Left ventricle myocardium superior (tissue), 1 donor: ENCODE data around the gene TP73. TPM values are rescaled to one million over a fixed set of nuclear protein-coding genes. Genes with fewer than 3 reads are reported as not detected.

Experiments used
- ATAC-seq: fragments of 200-7000 bp; cut with Tn5 transposase; one replicate; pipeline ENCODE4 v1.9.1; 2020; ENCODE audit warnings: mild to moderate bottlenecking, moderate library complexity
- DNase-seq: peaks from one replicate; pipeline ENCODE4 v3.0.0-alpha.2; 2020
- intact Hi-C: fragments of 100-400 bp; cut with micrococcal nuclease; formaldehyde crosslinking; loops from one replicate; pipeline ENCODE4 v1.11.0; 2022
- total RNA-seq: library from RNA; stranded (reverse); fragmentation: NEBNext Ultra II Directional; extraction: Animal tissue kit (Norgen Biotek cat#: 25700); gene quantifications from one replicate; pipeline ENCODE4 v1.2.1, GENCODE V29; 2021
- donor health status: DM: no; HTN: yes; CAD: no; lungs with severe emphysema.

TP73 gene
- total RNA-seq, 1 donor from 2014 or later, result 0.05 TPM

DNA sequence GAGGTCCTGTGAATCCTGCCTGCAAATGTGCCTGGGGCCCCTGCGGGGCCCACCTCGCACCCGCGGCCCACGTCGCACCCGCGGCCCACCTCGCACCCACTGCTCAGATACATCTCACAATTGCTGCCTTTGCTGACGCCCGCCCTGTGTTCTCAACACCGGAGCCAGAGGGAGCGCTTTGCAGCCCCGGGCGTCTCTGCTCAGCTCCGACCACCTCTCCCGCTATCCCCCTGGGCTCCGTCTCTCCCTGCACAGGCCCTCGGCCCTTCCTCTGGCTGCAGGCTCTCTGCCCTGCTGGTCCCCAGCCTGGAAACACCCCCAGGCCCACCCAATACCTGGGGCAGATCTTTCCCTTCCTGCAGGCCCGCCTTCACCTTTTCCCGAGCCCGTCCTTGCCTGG lies 44.8 kb downstream of the TP73 start:
- no peak for ATAC-seq
- no peak for DNase-seq
- intact Hi-C loops, result no loop called here

GRCh38 chr1:3697810-3698209 lies 45.5 kb downstream of the TP73 start:
- no peak for DNase-seq
- intact Hi-C loops, result no loop called here
- ATAC-seq, result no peak

DNA sequence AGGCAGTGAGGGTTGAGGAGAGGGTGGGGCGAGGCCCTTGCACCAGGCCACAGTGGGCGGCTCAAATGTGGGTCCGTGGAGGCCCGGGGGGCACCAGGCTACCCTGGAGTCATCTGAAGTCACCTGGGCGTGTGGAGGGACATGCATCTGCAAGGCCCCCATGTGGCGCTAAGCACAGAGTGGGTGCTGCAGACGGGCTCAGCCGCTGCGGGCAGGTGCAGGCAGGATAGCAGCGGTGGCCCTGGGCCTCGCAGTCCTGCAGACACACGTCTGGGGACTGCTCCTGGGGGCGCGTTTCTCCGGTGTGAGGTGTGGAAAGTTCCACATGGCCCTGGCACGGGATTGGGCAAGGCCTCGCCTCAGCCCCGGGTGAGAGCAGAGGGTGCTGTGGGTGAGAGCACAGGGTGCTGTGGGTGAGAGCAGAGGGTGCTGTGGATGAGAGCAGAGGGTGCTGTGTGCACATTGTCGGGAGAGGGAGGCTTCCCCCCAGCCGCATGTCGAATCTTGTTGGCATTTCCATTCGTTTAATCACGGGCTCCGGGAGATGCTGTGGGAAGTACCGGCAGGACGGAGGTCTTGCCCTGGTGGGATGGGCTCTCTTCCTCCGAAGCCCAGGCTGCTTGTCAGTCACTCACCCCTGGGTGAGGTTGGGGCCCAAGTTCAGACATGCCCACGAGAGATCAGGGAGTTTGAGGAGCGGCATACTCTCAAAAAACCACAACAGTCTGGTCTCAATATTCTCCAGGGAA lies 46.5 kb downstream of the TP73 start:
- ATAC-seq (no peak), DNase-seq (no peak)
- intact Hi-C loops, result no loop called here

GRCh38 chr1:3699596-3699995 lies 47.3 kb downstream of the TP73 start:
- no peak for DNase-seq
- intact Hi-C loops, result no loop called here
- ATAC-seq, result no peak

DNA sequence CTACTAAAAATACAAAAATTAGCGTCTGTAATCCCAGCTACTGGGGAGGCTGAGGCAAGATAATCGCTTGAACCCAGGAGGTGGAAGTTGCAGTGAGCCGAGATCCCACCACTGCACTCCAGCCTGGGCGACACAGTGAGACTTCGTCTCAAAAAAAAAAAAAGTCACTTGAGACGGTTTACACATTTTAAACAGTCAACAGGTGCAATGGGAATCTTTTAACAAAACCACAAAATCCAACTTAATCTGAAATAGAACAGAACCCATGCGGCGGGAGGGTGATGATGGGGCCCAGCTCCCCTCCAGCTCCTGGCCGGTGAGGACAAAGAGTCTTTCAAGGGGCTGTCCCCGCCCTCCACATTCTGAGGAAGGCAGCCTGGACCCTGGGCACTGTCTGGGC lies 48.3 kb downstream of the TP73 start:
- DNase-seq, result no peak
- no peak for ATAC-seq
- intact Hi-C loops, result no loop called here

- DNase-seq (no peak), ATAC-seq (no peak)
- intact Hi-C loops, result no loop called here
These were observed 50.2 kb downstream of the TP73 start for GRCh38 chr1:3702528-3702927.

- ATAC-seq (no peak), DNase-seq (no peak)
- intact Hi-C loops, result no loop called here
These were observed 50.8 kb downstream of the TP73 start for GRCh38 chr1:3702990-3703728.

- intact Hi-C loops, result no loop called here
- DNase-seq (no peak), ATAC-seq (no peak)
These were observed 51.6 kb downstream of the TP73 start for GRCh38 chr1:3703786-3704371.

DNA sequence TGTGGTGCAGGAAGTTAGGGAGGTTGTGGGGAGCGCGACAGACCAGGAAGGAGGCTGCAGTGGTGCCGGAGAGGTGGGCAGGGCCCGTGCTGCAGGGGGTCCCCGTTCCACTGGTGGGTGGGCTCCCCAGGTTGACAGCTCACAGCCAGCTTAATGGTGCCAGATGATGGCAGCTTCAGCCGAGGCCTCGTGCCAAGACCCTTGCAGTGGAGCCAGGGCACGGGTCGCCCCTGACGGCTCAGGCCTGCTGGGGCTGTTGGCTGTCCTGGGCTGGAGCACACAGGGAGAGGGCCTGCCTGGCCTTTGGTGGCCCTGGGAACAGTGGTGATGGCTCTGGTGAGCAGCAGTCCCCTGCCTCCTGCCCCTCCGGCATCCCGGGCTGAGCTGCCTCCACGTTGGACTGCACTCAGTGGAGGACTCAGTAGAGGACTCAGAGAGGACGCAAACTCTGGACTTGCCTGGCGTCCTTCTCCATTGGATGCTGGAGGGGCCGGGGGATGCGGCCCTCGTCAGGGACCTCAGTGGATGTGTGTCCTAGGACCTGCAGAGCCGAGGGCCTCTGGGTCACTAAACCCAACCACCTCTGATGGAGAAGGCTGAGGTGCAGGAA lies 53.1 kb downstream of the TP73 start:
- intact Hi-C loops, result no loop called here
- ATAC-seq, result no peak
- DNase-seq, result no peak

- ATAC-seq (no peak), DNase-seq (no peak)
- intact Hi-C loops, result no loop called here
These were observed 54.5 kb downstream of the TP73 start for GRCh38 chr1:3706651-3707297.

DNA sequence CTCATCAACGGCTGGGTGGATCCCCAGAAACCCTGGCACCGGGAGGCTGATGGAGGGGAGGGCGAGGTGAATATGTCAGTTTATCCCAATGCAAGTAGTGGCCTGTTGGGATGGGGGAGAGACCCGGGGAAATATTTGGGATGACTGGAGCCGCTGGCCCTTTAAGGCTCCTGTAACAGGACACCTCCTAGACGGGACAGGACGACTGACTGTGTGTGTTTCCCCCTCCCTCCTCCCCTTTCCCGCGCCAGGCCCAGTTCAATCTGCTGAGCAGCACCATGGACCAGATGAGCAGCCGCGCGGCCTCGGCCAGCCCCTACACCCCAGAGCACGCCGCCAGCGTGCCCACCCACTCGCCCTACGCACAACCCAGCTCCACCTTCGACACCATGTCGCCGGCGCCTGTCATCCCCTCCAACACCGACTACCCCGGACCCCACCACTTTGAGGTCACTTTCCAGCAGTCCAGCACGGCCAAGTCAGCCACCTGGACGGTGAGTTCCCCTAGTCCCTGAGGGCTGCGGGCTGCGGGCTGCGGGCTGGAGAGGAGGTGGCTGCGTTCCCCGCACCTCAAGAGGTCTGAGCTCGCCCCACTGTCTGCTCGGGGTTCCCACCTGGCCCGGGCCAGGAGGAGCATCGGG lies 55.1 kb downstream of the TP73 start:
- DNase-seq, result no peak
- intact Hi-C loops, result no loop called here
- no peak for ATAC-seq

DNA sequence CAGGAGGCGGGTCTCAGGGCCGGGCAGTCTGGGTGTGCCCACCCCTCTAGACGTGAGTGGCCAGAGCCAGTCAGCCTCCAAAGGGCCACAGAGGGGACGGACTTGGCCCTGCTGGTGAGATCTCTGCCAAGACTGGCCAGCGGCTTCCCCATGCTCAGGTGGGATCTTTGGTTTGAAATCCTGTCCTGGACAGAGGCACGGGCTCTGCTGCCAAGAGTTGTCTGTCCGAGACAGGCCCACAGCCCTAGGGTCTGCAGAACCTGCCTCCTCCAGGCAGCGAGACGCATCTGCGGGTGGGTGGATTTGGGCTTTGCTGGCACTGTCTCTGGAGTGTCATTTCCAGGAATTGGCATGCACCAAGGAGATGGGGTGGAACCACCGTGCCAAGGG lies 55.6 kb downstream of the TP73 start:
- ATAC-seq, result no peak
- intact Hi-C loops, result no loop called here
- no peak for DNase-seq

- DNase-seq (no peak), ATAC-seq (no peak)
- intact Hi-C loops, result no loop called here
These were observed 56.5 kb downstream of the TP73 start for GRCh38 chr1:3708791-3709190.

DNA sequence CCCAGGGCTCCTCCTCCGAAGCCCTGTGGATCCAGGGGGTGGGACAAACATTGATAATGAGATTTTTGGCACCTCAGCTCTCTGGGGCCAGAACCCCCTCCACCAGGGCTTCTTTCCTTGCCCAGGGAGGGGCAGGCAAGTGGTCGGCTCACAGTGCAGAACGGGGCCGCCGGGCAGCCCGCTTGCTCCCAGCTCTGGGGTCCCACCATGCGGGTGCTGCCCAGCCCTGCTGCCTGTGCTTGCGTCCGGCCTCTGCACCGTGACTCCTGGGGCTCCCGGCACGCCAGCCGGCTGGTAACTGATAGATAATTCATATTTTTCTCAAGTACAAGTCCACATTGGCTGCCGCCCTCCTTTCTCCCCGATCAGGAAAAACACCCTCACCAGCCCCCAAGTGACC lies 57.9 kb downstream of the TP73 start:
- DNase-seq (no peak), ATAC-seq (no peak)
- intact Hi-C loops, result no loop called here

DNA sequence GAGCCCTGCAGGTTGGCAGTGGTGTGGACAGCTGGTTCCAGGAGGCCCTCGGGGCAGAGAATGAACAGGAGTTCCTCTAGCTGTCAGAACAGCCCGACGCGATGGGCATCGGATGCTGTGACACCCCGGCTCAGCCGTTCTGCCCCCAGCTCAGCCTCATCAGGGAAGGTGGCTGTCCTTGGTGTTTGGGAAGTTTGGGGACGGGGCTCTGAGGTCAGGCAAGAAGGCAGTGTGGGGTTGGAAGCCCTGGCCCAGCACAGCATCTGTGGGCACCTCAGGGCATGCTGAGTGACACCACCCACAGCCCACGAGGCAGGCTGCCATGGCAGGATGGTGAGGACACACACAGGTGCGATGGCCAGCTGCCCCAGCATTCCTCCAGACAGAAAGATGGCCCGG lies 59.1 kb downstream of the TP73 start:
- no peak for ATAC-seq
- intact Hi-C loops, result no loop called here
- DNase-seq, result no peak

GRCh38 chr1:3711780-3712451 lies 59.6 kb downstream of the TP73 start:
- no peak for DNase-seq
- no peak for ATAC-seq
- intact Hi-C loops, result no loop called here

- DNase-seq (peak; percentile 83), ATAC-seq (peak; percentile 90)
- intact Hi-C loops, result no loop called here
These were observed 60.5 kb downstream of the TP73 start for GRCh38 chr1:3712573-3713535.

- intact Hi-C loops, result no loop called here
- DNase-seq (no peak), ATAC-seq (no peak)
These were observed 61.5 kb downstream of the TP73 start for GRCh38 chr1:3713840-3714239.
